Gastroesophageal sphincter (tissue), 4 donors: ENCODE measurements around the gene PLCH2. TPM values are rescaled to one million over a fixed set of nuclear protein-coding genes. Genes with fewer than 3 reads are reported as not detected.

Source experiments
- ATAC-seq: fragments of 150-250 bp; one replicate; pipeline ENCODE4 v1.9.1; 2016; ENCODE audit warnings: mild to moderate bottlenecking, moderate library complexity
- H3K27ac ChIP-seq, 4 donors: fragments of 200-600 bp; sonication (generic) in 3 of 4; 1 replicate in 3 of 4; 2 replicates in 1 of 4; pipeline ENCODE4 v1.5.1; 2016 to 2019
- H3K27me3 ChIP-seq: fragments of 200-600 bp; sonication (generic); one replicate; pipeline ENCODE4 v1.5.1; 2019
- H3K36me3 ChIP-seq, 2 donors: fragments of 200-600 bp; sonication (generic); one replicate each; pipeline ENCODE4 v1.5.1; 2019; ENCODE audit warnings: control low read depth in 1 of 2
- H3K4me1 ChIP-seq, 3 donors: fragments of 200-600 bp; sonication (generic); 1 replicate in 2 of 3; 2 replicates in 1 of 3; pipeline ENCODE4 v1.5.1; 2016 to 2019; ENCODE audit warnings: control low read depth in 2 of 3
- H3K4me3 ChIP-seq, 2 donors: fragments of 200-600 bp; sonication (generic); one replicate each; pipeline ENCODE4 v1.5.1; 2019; ENCODE audit warnings: mild to moderate bottlenecking in 1 of 2, moderate library complexity in 1 of 2
- H3K9me3 ChIP-seq, 3 donors: fragments of 200-600 bp; sonication (generic); one replicate each; pipeline ENCODE4 v1.5.1; 2017 to 2019; ENCODE audit warnings: control low read depth in 2 of 3
- CTCF ChIP-seq, 4 experiments: fragments of 200-600 bp in 2 of 4; fragments of 450-650 bp in 2 of 4; sonication (generic) in 1 of 4; IDR thresholded peaks; one replicate each; pipeline ENCODE4 v1.5.1; 2017 to 2019; ENCODE audit warnings: antibody characterized with exemption in 4 of 4, mild to moderate bottlenecking in 2 of 4, moderate library complexity in 2 of 4
- EP300 ChIP-seq: sonication (generic); formaldehyde crosslinking; IDR thresholded peaks from one replicate; pipeline ENCODE4 v1.6.1; 2017; ENCODE audit warnings: antibody characterized with exemption, mild to moderate bottlenecking
- POLR2A ChIP-seq, 2 donors: fragments of 450-650 bp; IDR thresholded peaks; one replicate each; pipeline ENCODE4 v1.6.1; 2017; ENCODE audit warnings: antibody characterized with exemption in 2 of 2, mild to moderate bottlenecking in 2 of 2, moderate library complexity in 1 of 2
- POLR2AphosphoS5 ChIP-seq: sonication (generic); formaldehyde crosslinking; IDR thresholded peaks from one replicate; pipeline ENCODE4 v1.6.1; 2017; ENCODE audit warnings: antibody characterized with exemption
- WGBS, 2 donors: methylation state at CpG; one replicate each; pipeline ENCODE4 v1.1.5; 2018; ENCODE audit warnings: low coverage in 1 of 2; 5-methylcytosine and 5-hydroxymethylcytosine counted together
- total RNA-seq, 4 donors: library from RNA; depleted of rRNA; stranded (reverse); fragments of >200 nt; gene quantifications; one replicate each; pipeline ENCODE4 v1.1.0, GENCODE V29; 2016

The PLCH2 gene
- total RNA-seq, 4 donors from 2014 or later: under 0.01 to 0.72 (median 0.15) TPM

GRCh38 chr1:2471587-2472001 lies 4.5 kb upstream of the PLCH2 start:
- Histone ChIP-seq H3K4me1 (peaks cover 0 to 4% (median 0%) of the 10 kb centered on the region in 3 donors), H3K9me3 (no peaks in the 10 kb centered on the region), H3K27me3 (peaks cover 82% of the 10 kb centered on the region), H3K27ac (no peak overlapping the region), H3K36me3 (no peaks in the 10 kb centered on the region), H3K4me3 (no peak overlapping the region)
- 60% methylated on average over 1 of the region's 15 CpGs; no CpG with 5 or more reads in 1 of the 2 donors for WGBS, 2 donors
- TF ChIP-seq POLR2AphosphoS5 (no peak), POLR2A (IDR thresholded peaks at IDR 0.05) (no peak), CTCF (IDR thresholded peaks at IDR 0.05) (no peak), EP300 (no peak)
- ATAC-seq: no peak

GRCh38 chr1:2472109-2472508 lies 4.0 kb upstream of the PLCH2 start:
- Histone ChIP-seq H3K27me3 (peaks cover 82% of the 10 kb centered on the region), H3K9me3 (no peaks in the 10 kb centered on the region)

GRCh38 chr1:2472561-2473177 lies 3.4 kb upstream of the PLCH2 start:
- Histone ChIP-seq H3K9me3 (no peaks in the 10 kb centered on the region), H3K27me3 (peaks cover 82% of the 10 kb centered on the region), H3K4me3 (no peak overlapping the region), H3K36me3 (no peaks in the 10 kb centered on the region), H3K4me1 (no peaks in the 10 kb centered on the region), H3K27ac (no peak overlapping the region)
- TF ChIP-seq POLR2A (IDR thresholded peaks at IDR 0.05) (no peak), CTCF (IDR thresholded peaks at IDR 0.05) (no peak), EP300 (no peak), POLR2AphosphoS5 (no peak)
- WGBS, 2 donors: no CpG with 5 or more reads among the region's 25 CpGs
- no peak for ATAC-seq

More at GRCh38 chr1:2472109-2472508, 4.0 kb upstream of the PLCH2 start:
- no peak overlapping the region for H3K27ac ChIP-seq
- H3K4me1 ChIP-seq: peaks cover 0 to 3% (median 0%) of the 10 kb centered on the region in 3 donors
- no peak overlapping the region for H3K4me3 ChIP-seq
- H3K36me3 ChIP-seq: no peaks in the 10 kb centered on the region
- ATAC-seq: no peak
- no CpG with 5 or more reads among the region's 17 CpGs for WGBS, 2 donors
- TF ChIP-seq EP300: no peak
- TF ChIP-seq POLR2AphosphoS5: no peak
- no peak for TF ChIP-seq POLR2A (IDR thresholded peaks at IDR 0.05)
- TF ChIP-seq CTCF (IDR thresholded peaks at IDR 0.05): no peak

- Histone ChIP-seq H3K4me3 (no peak overlapping the region), H3K4me1 (no peaks in the 10 kb centered on the region), H3K27ac (no peak overlapping the region), H3K27me3 (peaks cover 82% of the 10 kb centered on the region), H3K9me3 (no peaks in the 10 kb centered on the region), H3K36me3 (no peaks in the 10 kb centered on the region)
- no peak for ATAC-seq
- WGBS, 2 donors: no CpG with 5 or more reads among the region's 13 CpGs
- TF ChIP-seq CTCF (IDR thresholded peaks at IDR 0.05) (no peak), POLR2AphosphoS5 (no peak), POLR2A (IDR thresholded peaks at IDR 0.05) (no peak), EP300 (no peak)
These were observed 2.9 kb upstream of the PLCH2 start for GRCh38 chr1:2473198-2473597.
